NB4 (cell line): Measurements from ENCODE around the gene MARCO.

Experiments
- CTCF ChIP-seq: IDR thresholded peaks from one replicate; pipeline ENCODE4 v1.5.1; 2012; ENCODE audit warnings: low read depth, low read length
- MAX ChIP-seq: IDR thresholded peaks from 2 replicates; pipeline ENCODE4 v1.6.1; 2011; ENCODE audit warnings: low read depth, low read length
- MYC ChIP-seq: IDR thresholded peaks from 2 replicates; pipeline ENCODE4 v1.6.1; 2011; ENCODE audit warnings: low read depth, low read length
- POLR2A ChIP-seq: IDR thresholded peaks from 2 replicates; pipeline ENCODE4 v1.6.1; 2011; ENCODE audit warnings: mild to moderate bottlenecking; ENCODE audit not compliant: insufficient read length; ENCODE audit errors: extremely low read depth

- no peak for TF ChIP-seq CTCF
- TF ChIP-seq POLR2A, result no peak
- TF ChIP-seq MAX, result no peak
- no peak for TF ChIP-seq MYC
These were observed 40.0 kb downstream of the MARCO start for GRCh38 chr2:118982039-118982438.
